Activated T-cell treated with anti-CD3 and anti-CD28 coated beads, Interleukin-2, amount 50 U/mL, for 48 hours (primary cell): Measurements from ENCODE around the gene ADGRV1.
"Not testable (repeated sequence)": the region's sequence is repeated elsewhere in the genome, so short reads cannot be mapped to it uniquely, and the experiment has no call there.

Experiments used
- DNase-seq, 2 experiments: peaks; one replicate each; pipeline ENCODE4 v3.0.0-alpha.2; 2020

Gene ADGRV1

GRCh38 chr5:90949469-90950358 lies 391.1 kb downstream of the ADGRV1 start:
- DNase-seq = no peak

GRCh38 chr5:90955001-90955635 lies 396.5 kb downstream of the ADGRV1 start:
- DNase-seq = no peak

GRCh38 chr5:90956511-90957097 lies 398.0 kb downstream of the ADGRV1 start:
- no peak for DNase-seq

- DNase-seq = no peak
Observed at GRCh38 chr5:90957906-90958305, 399.3 kb downstream of the ADGRV1 start.

GRCh38 chr5:90959262-90959661 lies 400.7 kb downstream of the ADGRV1 start:
- DNase-seq = no peak

- DNase-seq = no peak
Observed at GRCh38 chr5:90962481-90962880, 403.9 kb downstream of the ADGRV1 start.

GRCh38 chr5:90965110-90965685 lies 406.6 kb downstream of the ADGRV1 start:
- no peak for DNase-seq

- DNase-seq = no peak
Observed at GRCh38 chr5:90967443-90967842, 408.8 kb downstream of the ADGRV1 start.

- no peak for DNase-seq
Observed at GRCh38 chr5:90967851-90968250, 409.3 kb downstream of the ADGRV1 start.

- DNase-seq = no peak
Observed at GRCh38 chr5:90968319-90968718, 409.7 kb downstream of the ADGRV1 start.

GRCh38 chr5:90969945-90970344 lies 411.3 kb downstream of the ADGRV1 start:
- DNase-seq = not testable (repeated sequence)

- no peak for DNase-seq
Observed at GRCh38 chr5:90981177-90981576, 422.6 kb downstream of the ADGRV1 start.

GRCh38 chr5:90981821-90982220 lies 423.2 kb downstream of the ADGRV1 start:
- no peak for DNase-seq

GRCh38 chr5:90982576-90982975 lies 424.0 kb downstream of the ADGRV1 start:
- DNase-seq = no peak

GRCh38 chr5:90983148-90983547 lies 424.6 kb downstream of the ADGRV1 start:
- no peak for DNase-seq

- DNase-seq = no peak
Observed at GRCh38 chr5:90983711-90984124, 425.1 kb downstream of the ADGRV1 start.

GRCh38 chr5:90985341-90985740 lies 426.7 kb downstream of the ADGRV1 start:
- DNase-seq = no peak

- DNase-seq = no peak
Observed at GRCh38 chr5:90987726-90988125, 429.1 kb downstream of the ADGRV1 start.

- DNase-seq = no peak
Observed at GRCh38 chr5:90991201-90991600, 432.6 kb downstream of the ADGRV1 start.

GRCh38 chr5:90994796-90995195 lies 436.2 kb downstream of the ADGRV1 start:
- no peak for DNase-seq

- DNase-seq = no peak
Observed at GRCh38 chr5:90996089-90996488, 437.5 kb downstream of the ADGRV1 start.

GRCh38 chr5:90997082-90997481 lies 438.5 kb downstream of the ADGRV1 start:
- DNase-seq = no peak

- DNase-seq = no peak
Observed at GRCh38 chr5:91000743-91001142, 442.1 kb downstream of the ADGRV1 start.

GRCh38 chr5:91006713-91007112 lies 448.1 kb downstream of the ADGRV1 start:
- DNase-seq = no peak
